NOMO-1 treated with dmso at 0.1 percent for 144 hours (cell line): ENCODE results near the gene SLC12A9.

Experiments used
- DNase-seq: peaks from one replicate; lab custom pipeline; 2025; ENCODE audit not compliant: unreplicated experiment; lab: John Stamatoyannopoulos, UW

The SLC12A9 gene

DNA sequence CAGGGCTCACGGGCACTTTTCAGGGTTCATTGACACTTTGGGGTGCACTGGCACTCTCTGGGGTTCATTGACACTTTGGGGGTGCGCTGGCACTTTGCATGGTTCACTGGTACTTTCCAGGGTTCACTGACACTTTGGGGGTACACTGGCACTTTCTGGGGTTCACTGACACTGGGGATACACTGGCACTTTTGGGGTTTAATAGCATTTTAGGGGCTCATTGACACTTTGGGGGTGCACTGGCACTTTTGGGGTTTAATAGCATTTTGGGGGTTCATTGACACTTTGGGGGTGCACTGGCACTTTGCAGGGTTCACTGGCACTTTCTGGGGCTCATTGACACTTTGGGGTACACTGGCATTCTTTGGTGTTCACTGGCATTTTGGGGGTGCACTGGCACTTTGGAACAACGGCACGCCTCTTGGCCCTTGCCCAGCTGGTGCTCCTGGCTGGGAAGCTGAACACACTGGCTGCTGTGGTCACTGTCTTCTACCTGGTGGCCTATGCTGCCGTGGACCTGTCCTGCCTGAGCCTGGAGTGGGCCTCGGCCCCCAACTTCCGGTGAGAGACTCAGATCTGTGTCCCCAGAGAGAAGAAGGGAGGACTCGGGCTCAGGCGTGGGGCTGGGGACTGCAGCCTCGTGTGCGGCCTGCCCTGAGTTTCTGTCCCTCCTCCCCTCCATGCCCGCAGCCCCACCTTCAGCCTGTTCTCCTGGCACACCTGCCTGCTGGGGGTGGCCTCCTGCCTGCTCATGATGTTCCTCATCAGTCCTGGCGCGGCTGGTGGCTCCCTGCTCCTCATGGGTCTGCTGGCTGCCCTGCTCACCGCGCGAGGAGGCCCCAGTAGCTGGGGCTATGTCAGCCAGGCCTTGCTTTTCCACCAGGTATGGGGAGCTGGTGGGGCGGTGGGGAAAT, 8.4 kb downstream of the SLC12A9 start:
- DNase-seq = no peak

DNA sequence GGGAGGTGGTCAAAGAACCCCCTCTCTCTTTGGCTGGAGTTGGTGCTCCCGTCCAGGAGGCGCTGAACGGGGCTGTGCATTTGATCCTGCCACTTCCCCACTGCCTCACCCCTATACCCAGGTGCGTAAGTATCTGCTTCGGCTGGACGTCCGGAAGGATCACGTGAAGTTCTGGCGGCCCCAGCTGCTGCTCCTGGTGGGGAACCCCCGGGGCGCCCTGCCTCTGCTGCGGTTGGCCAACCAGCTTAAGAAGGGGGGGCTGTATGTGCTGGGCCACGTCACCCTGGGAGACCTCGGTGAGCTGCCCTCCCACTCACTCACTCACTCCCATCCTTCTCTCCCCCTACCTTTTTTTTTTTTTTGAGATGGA, 9.1 kb downstream of the SLC12A9 start:
- DNase-seq = no peak

DNA sequence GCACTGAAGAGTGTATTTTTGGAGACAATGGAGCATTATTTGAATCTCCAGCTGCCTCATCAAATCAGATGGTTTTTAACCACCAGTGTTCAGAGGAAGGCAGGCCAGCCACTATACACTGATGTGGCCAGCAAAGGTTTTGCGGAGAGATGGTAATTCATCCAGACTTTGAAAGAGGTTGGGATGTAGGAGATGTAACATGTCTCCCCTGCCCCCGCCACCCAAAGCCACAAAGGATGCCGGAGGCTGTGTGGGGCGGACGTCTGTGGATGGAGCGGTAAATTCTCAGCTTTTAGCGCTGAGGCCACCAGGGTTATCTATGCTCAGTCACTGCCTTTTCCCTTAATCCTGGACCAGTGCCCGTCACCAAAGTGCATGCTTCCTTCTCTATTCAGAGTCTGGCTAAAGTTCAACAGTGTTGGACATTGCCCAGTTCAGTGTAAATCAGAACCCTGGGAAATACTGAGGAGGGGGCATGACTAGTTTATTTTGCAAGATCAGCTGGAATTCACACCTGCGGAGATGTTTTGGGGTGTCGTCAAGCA, 11.0 kb downstream of the SLC12A9 start:
- DNase-seq = no peak

DNA sequence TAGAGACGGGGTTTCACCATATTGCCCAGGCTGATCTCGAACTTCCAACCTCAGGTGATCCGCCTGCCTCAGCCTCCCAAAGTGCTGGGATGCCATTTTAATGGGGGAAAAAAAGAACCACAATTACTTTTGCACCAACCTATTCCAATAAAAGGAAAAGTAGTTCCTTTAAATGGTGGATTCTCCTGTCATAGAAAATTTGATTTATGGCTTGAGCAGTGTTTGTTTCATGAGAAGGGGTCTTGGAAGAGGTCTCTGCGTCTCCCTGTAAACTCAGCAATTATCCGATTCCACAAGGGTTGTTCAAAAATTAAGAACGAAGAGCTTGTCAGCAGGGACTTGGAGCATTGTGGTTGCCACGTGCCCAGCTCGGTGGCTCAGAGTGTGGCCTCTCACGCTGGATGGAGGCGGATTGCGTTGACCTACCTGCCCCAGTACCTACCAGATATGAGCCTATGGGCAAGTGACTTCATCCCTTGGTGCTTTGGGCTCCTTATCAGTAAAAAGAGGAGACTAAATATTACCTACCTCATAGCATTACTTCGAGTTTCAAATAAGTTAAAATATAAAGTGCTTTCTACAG, 11.8 kb downstream of the SLC12A9 start:
- DNase-seq = no peak

DNA sequence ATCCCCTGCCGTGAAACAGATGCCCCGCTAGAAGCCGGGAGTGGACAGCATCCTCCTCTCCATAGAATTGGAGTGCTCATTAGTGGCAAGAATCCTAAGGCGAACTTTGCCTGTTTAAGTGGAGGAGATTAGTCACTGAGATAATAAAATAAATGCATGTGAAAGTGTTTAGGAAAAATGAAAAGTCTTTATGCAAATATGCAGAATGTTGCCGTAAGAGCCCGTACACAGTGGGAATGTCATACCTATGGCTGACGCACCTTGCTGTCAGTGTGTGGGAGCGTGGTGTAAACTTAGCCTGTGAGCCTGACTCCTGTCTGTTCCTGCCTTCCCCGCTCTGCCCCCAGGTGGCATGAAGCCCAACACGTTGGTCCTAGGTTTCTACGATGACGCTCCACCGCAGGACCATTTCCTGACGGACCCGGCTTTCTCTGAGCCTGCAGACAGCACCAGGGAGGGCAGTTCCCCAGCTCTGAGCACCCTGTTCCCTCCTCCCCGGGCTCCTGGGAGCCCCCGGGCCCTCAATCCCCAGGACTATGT, 12.9 kb downstream of the SLC12A9 start:
- DNase-seq = no peak

DNA sequence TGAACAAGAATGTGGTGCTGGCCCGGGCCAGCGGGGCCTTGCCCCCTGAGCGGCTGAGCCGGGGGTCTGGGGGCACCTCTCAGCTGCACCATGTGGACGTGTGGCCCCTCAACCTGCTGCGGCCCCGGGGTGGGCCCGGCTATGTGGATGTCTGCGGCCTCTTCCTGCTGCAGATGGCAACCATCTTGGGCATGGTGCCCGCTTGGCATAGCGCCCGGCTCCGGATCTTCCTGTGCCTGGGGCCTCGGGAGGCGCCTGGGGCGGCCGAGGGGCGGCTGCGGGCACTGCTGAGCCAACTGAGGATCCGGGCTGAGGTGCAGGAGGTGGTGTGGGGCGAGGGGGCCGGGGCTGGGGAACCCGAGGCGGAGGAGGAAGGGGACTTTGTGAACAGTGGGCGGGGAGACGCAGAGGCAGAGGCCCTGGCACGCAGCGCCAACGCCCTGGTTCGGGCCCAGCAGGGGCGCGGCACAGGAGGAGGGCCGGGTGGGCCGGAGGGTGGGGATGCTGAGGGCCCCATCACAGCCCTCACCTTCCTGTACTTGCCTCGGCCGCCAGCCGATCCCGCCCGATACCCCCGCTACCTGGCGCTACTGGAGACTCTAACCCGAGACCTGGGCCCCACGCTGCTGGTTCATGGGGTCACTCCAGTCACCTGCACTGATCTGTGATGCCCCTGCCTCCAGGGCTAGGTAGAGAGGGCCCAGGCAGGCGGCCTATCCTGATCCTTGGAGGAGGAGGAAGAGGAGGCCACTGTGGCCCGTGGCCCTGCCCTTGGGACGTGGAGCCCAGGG, 13.6 kb downstream of the SLC12A9 start:
- no peak for DNase-seq

DNA sequence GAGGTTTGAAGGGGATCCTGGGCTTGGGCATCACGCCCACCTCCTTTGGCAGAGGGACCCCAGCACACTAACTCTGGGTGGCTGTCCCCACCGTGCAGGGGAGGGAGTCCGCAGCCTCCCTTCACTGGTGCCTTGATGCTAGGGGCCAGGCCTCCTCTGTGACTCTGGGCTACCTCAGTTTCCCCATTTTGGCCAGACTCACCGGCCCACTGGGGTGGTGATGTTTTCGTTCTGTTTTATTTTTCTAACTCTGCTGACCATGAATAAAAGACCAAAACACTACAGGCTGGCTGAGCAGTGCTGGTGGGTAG, 14.2 kb downstream of the SLC12A9 start:
- no peak for DNase-seq

DNA sequence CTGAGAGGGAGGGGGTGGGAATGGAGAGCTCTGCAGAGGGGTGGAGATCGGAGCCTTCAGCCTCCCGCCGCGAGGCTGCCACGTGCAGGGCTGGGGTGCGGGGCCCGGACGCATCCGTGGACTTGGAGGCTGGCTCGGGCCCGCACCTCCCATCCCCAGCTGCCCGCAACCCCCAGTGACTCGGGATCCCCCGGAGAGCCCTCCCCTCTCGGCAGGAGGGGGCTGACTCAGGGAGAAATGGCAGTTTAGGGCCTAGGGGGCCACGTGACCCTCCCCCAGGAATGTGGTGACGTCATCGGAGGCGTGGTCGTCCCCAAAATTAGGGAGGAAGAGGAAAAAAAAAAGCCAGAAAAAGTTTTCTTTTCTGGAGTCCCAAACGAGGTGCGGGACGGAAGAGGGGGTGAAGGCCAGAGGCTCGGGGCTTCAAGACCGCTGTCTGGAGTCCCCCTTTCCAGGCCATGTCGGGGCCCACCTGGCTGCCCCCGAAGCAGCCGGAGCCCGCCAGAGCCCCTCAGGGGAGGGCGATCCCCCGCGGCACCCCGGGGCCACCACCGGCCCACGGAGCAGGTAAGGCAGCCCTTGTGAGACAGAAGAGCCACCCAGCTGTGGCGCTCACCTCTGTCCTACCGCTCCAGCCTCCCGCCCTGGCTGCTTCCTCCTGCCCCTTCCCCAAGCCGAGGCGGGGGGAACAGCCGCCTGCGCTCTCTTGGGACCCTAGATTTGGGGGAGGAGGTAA, 14.7 kb downstream of the SLC12A9 start, which contains the start of gene TRIP6:
TRIP6 (plus strand) TSS at position 348 of the 736 bp plus-strand sequence; CDS start at position 459, 111 bp downstream.
- no peak for DNase-seq

DNA sequence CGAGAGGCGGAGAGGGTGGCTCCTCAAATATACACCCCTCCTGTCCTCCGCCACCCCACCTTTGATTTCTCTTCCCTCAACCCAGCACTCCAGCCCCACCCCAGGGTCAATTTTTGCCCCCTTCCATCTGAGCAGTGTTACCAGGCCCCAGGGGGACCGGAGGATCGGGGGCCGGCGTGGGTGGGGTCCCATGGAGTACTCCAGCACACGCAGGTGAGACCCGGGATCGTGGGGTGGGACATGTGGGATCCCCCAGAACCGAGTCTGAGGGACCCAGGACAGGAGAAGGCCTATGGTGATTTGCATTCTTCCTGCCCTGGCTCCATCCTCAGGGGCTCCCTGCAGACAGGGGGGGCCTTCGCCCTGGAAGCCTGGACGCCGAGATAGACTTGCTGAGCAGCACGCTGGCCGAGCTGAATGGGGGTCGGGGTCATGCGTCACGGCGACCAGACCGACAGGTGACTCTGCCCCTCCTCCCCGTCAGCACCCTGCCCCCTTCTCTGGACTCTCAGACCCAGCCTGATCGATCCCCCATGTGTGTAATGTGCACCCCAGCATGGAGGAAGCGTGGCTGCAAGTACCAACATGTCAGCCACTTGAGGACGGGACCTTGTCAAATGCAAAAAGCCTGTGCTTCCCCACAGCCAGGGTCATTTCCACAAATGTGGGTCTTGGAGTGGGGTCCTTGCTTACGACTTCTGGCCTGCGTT, 15.4 kb downstream of the SLC12A9 start:
- no peak for DNase-seq

DNA sequence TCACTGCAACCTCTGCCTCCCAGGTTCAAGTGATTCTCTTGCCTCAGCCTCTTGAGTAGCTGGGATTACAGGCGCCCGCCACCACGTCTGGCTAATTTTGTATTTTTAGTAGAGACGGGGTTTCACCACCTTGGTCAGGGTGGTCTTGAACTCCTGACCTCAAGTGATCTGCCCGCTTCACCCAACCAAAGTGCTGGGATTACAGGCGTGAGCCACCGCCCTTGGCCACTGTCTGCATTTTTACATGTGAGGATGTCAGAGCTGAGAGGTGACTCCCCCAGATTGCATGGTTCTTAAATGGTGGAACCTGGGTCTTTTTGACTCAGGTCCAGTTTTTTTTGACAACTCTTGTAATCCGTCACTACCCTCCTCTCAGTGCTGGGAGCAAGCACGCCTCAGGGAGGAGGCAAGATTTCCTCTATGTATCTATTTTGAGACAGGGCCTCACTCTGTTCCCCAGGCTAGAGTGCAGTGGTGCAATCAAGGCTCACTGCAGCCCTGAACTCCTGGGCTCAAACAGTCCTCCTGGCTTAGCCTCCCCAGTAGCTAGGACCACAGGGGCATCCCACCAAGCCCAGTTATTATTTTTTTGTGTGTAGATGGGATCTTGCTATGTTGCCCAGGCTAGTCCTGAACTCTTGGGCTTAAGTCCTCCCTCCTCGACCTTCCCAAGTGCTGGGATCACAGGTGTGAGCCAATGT, 21.2 kb downstream of the SLC12A9 start:
- DNase-seq = no peak

DNA sequence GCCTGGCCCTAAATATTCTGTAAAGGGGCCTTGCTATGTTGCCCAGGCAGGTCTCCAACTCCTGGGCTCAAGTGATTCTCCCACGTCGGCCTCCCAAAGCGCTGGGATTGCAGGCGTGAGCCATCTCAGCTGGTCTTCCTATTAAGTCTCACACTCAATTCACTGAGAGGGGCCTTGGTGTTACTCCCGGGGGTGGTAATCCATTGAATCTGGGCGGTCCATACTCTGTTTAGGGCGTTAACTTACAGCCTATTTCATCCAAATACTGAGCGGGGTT, 21.7 kb downstream of the SLC12A9 start:
- DNase-seq = no peak

DNA sequence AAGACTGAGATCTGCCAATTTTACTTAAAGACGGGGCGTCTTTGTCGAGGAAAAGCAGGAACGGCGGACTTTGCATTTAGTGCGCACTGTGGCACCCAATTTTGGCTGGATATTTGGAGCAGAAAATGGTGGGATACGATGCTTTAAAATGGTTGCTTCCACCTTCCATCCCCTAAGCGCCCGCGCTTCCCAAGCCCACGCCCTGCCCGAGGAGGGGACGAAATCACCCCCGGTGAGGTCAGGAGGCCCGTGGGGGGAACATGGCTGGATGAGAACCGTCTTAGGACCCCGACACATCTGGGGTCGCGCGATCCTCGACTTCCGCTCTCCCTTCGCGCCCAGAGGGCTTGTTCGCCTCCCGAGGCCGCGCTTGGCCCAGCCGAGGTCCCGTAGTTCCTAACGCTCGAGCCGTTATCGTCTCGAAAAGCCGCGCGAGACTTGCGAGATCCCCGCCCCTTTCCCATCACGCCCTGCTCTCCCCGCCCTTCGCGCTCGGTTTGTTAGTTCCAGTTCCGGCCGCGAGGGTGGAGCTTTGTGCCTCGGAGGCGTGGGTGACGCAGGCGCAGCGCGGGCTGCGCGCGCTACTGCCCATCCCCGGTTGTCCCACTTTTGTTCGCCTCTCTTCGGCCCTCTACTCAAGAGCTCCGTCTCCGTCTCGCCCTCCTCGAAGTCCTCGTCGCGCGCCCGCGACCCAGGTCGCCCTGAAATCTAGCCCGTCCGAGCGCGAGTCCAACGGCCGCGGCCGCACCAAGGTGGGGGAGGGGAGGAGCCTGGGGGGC, 22.3 kb downstream of the SLC12A9 start, which contains the start of gene SRRT:
SRRT (plus strand) TSS at position 527 of the 779 bp plus-strand sequence. CDS start 488 bp downstream, outside the sequence.
- DNase-seq = peak; percentile 99

DNA sequence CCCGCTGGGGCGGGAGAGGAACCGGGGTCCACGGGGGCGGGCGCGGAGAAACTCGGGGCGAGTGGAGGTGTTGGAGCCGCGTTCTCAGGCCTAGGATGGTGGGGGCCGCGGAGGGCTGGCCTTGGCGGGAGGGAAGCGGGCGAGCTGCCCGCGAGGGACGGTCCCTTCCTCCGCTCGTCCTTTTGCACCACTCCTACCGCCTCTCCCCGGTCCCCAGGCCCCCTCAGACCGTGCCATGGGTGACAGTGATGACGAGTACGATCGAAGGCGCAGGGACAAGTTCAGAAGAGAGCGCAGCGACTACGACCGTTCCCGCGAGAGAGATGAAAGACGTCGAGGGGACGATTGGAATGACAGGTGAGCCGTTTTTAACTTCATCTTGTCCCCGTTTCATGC, 22.8 kb downstream of the SLC12A9 start:
- no peak for DNase-seq

DNA sequence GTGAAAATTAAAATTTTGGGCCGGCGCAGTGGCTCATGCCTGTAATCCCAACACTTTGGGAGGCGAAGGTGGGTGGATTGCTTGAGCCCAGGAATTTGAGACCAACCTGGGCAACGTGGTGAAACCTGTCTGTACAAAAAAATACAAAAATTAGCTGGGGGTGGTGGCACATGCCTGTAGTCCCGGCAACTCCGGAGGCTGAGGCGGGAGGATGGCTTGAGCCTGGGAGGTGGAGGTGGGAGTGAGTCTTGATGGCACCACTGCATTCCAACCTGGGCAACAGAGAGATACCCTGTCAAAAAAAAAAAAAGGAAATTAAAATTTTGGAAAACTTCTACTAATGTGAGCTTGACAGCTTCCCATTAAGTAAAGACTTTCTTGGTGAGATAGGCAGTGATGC, 25.5 kb downstream of the SLC12A9 start:
- no peak for DNase-seq

DNA sequence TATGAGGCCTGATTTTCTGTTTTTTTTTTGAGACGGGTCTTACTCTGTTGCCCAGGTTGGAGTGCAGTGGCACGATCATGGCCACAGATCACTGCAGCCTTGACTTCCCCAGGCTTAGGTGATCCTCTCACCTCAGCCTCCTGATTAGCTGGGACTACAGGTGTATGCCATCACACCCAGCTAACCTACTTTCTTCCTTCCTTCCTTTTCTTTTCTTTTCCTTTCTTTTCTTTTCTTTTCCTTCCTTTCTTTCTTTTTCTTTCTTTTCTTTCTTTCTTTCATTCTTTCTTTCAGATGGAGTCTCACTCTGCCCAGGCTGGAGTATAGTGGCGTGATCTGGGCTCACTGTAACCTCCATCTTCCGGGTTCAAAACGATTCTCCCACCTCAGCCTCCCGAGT, 26.2 kb downstream of the SLC12A9 start:
- no peak for DNase-seq

DNA sequence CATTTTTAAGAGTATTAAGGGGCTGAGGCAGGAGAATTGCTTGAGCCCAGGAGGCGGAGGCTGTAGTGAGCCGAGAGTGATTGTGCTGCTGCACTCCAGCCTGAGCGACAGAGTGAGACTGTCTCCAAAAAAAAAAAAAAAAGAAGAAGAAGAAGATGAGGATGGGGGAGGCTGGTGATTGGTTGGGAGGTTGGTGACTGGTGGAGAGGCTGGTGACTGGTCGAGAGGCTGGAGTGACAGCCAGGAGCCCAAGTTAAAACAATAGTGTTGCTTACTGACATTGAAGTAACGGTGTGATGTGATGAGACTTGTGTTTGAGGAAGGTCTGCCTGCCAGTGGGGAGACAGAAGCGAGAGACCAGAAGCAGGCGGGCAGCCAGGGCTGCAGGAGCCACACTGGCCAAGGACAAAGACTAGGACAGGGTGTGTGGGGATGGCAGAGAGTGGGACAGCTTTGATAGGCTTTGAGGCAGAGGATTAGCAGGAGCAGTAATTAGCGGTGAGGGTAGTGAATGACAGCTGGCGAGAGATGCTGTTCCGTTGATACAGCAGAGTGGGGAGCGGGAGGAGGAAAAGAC, 27.3 kb downstream of the SLC12A9 start:
- DNase-seq = no peak

DNA sequence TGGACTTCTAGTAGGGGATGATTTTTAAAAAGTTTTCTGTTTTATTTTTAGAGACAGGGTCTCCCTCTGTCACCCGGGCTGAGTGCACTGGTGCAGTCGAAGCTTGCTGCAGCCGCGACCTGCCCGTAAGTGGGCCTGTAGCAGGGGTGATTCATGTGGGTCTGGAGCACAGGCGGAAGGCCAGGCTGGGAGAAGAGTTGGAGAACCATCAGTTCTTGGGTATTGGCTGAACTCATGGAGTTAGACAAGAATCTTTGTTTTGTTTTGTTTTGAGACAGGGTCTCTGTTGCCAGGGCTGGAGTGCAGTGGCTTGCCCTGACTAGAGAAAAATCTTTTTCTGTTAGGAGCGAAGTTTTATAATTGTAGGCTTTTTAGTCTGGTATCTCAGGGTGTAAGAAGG, 28.1 kb downstream of the SLC12A9 start:
- no peak for DNase-seq

DNA sequence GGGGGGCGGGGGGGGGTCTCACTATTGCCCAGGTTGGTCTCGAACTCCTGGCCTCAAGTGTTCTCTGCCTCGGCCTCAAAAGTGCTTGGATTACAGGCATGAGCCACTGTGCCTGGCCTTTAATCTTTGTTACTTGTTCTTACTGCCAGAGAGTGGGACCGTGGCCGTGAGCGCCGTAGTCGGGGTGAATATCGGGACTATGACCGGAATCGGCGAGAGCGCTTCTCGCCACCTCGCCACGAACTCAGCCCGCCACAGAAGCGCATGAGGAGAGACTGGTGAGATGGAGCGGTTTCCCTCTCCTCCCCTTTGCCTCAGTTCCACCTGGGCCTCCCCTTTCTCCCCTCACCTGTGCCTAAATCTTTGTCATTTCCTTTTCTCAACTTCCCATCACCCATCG, 28.6 kb downstream of the SLC12A9 start:
- no peak for DNase-seq
